Transverse colon (tissue), 3 donors: ENCODE data around the gene SUCLG2.

Experiments
- CTCF ChIP-seq, 5 experiments: fragments of 200-600 bp in 3 of 5; fragments of 450-650 bp in 2 of 5; sonication (generic) in 3 of 5; IDR thresholded peaks; 1 replicate in 2 of 5; 2 replicates in 3 of 5; pipeline ENCODE4 v1.5.1; 2016 to 2017; ENCODE audit warnings: antibody characterized with exemption in 5 of 5, inconsistent platforms in 3 of 5, mild to moderate bottlenecking in 2 of 5, moderate library complexity in 1 of 5
- POLR2A ChIP-seq: fragments of 450-650 bp; IDR thresholded peaks from one replicate; pipeline ENCODE4 v1.6.1; 2016; ENCODE audit warnings: antibody characterized with exemption, mild to moderate bottlenecking, moderate library complexity

GRCh38 chr3:67662733-67663132, 8.3 kb upstream of the SUCLG2 start:
- TF ChIP-seq CTCF (IDR thresholded peaks at IDR 0.05) (no peak), POLR2A (no peak)
